Astrocyte (in vitro differentiated cells and primary cell): ENCODE measurements around the gene SYT3. TPM values are rescaled to one million over a fixed set of nuclear protein-coding genes. Genes with fewer than 3 reads are reported as not detected.

ENCODE experiments used
- DNase-seq: peaks from one replicate; pipeline ENCODE4 v3.0.0-alpha.2; 2010; ENCODE audit warnings: low read depth
- FAIRE-seq: peaks from 2 replicates; lab custom pipeline; 2011; peaks lifted over from hg19 to GRCh38; lab: Jason Lieb, UNC
- H2AFZ ChIP-seq: 2 replicates; pipeline ENCODE4 v1.6.0; 2012; ENCODE audit warnings: low read depth, low read length, inconsistent platforms
- H3K27ac ChIP-seq: 2 replicates; pipeline ENCODE4 v1.5.1; 2011; ENCODE audit warnings: low read depth, low read length, inconsistent platforms
- H3K27me3 ChIP-seq: 2 replicates; pipeline ENCODE4 v1.6.0; 2011; ENCODE audit warnings: low read length, inconsistent platforms; ENCODE audit not compliant: insufficient read depth
- H3K36me3 ChIP-seq: 2 replicates; pipeline ENCODE4 v1.5.1; 2011; ENCODE audit warnings: low read length, inconsistent platforms; ENCODE audit not compliant: insufficient read depth
- H3K4me1 ChIP-seq: 2 replicates; pipeline ENCODE4 v1.5.1; 2011; ENCODE audit warnings: low read length, inconsistent platforms; ENCODE audit not compliant: insufficient read depth
- H3K4me2 ChIP-seq: 2 replicates; pipeline ENCODE4 v1.6.0; 2012; ENCODE audit warnings: low read length, inconsistent platforms
- H3K4me3 ChIP-seq: 2 replicates; pipeline ENCODE4 v1.5.1; 2011; ENCODE audit warnings: low read depth, mild to moderate bottlenecking, low read length, inconsistent platforms; ENCODE audit not compliant: insufficient read depth
- H3K79me2 ChIP-seq: 2 replicates; pipeline ENCODE4 v1.6.0; 2012; ENCODE audit warnings: mild to moderate bottlenecking, low read length, inconsistent platforms; ENCODE audit not compliant: insufficient read depth
- H3K9ac ChIP-seq: 2 replicates; pipeline ENCODE4 v1.6.0; 2012; ENCODE audit warnings: mild to moderate bottlenecking, low read length, inconsistent platforms
- H3K9me3 ChIP-seq: 2 replicates; pipeline ENCODE4 v1.5.1; 2012; ENCODE audit warnings: low read depth, mild to moderate bottlenecking, low read length, inconsistent platforms; ENCODE audit not compliant: insufficient read depth
- H4K20me1 ChIP-seq: 2 replicates; pipeline ENCODE4 v1.6.0; 2012; ENCODE audit warnings: low read length, inconsistent platforms; ENCODE audit not compliant: insufficient read depth
- H3K27ac Mint-ChIP-seq: one replicate; pipeline ENCODE4 v1.8.0; 2021; ENCODE audit warnings: mild to moderate bottlenecking, mixed read lengths; ENCODE audit not compliant: unreplicated experiment
- H3K27me3 Mint-ChIP-seq: one replicate; pipeline ENCODE4 v1.8.0; 2021; ENCODE audit warnings: low read depth, mixed read lengths; ENCODE audit not compliant: unreplicated experiment
- H3K36me3 Mint-ChIP-seq: one replicate; pipeline ENCODE4 v1.8.0; 2021; ENCODE audit warnings: low read depth, mixed read lengths; ENCODE audit not compliant: unreplicated experiment
- H3K4me1 Mint-ChIP-seq: one replicate; pipeline ENCODE4 v1.8.0; 2021; ENCODE audit warnings: low read depth, mixed read lengths; ENCODE audit not compliant: unreplicated experiment
- H3K4me3 Mint-ChIP-seq: one replicate; pipeline ENCODE4 v1.8.0; 2021; ENCODE audit warnings: mild to moderate bottlenecking, moderate library complexity, mixed read lengths; ENCODE audit not compliant: unreplicated experiment
- H3K9me3 Mint-ChIP-seq: one replicate; pipeline ENCODE4 v1.8.0; 2021; ENCODE audit warnings: mild to moderate bottlenecking, mixed read lengths; ENCODE audit not compliant: unreplicated experiment
- EZH2 ChIP-seq: IDR thresholded peaks from 2 replicates; pipeline ENCODE4 v1.6.1; 2012; ENCODE audit warnings: mild to moderate bottlenecking, low read length, inconsistent platforms; ENCODE audit not compliant: insufficient read depth
- total RNA-seq: library from RNA; stranded (reverse); gene quantifications from 2 replicates; pipeline ENCODE4 v1.2.1, GENCODE V29; 2021
- TF ChIP-seq, protein P1 (sequence below): IDR thresholded peaks from 2 replicates; pipeline ENCODE4 v1.5.1; 2011; ENCODE audit warnings: low read depth, mild to moderate bottlenecking, inconsistent platforms, low read length, moderate library complexity; ENCODE audit not compliant: insufficient read depth

Gene SYT3
- total RNA-seq, 1 donor from 2014 or later = not detected

DNA sequence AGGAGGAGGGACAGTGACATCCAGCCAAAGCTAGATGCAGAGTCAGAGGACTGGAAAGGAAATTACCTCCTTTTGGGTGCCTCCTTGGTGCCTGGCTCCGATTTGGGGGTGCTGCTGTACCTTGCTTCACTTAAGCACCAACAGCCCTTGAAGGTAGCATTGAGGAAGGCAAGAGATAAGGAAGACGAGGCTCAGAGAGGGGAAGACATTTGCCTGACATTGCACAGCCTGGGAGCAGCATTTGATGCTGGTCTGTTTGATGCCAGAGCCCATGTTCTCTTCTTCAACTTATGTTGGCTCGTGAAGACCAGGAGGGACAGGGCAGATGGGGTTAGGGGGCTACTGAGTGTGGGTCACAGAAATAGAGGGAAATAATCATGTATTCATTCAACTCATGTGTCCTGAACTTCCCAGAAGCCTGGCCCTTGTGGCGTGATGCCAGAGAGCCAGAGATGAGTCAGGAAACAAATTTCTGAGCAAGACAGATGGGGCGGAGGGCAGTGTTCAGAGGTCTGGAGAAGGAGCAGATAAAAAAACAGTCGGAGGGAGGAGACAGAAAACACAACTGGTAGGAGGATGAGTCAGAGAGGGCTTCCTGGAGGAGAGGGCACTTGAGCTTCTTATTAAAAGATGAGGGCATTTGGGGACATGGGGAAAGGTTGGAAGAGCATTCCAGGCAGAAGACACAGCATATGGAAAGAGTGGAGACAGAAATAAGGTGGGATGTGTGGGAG is 6.6 kb upstream of the SYT3 start:
- H3K79me2 ChIP-seq = no peaks in the 10 kb centered on the region
- H3K27ac Mint-ChIP-seq = no peak overlapping the region
- TF ChIP-seq, protein P1, sequence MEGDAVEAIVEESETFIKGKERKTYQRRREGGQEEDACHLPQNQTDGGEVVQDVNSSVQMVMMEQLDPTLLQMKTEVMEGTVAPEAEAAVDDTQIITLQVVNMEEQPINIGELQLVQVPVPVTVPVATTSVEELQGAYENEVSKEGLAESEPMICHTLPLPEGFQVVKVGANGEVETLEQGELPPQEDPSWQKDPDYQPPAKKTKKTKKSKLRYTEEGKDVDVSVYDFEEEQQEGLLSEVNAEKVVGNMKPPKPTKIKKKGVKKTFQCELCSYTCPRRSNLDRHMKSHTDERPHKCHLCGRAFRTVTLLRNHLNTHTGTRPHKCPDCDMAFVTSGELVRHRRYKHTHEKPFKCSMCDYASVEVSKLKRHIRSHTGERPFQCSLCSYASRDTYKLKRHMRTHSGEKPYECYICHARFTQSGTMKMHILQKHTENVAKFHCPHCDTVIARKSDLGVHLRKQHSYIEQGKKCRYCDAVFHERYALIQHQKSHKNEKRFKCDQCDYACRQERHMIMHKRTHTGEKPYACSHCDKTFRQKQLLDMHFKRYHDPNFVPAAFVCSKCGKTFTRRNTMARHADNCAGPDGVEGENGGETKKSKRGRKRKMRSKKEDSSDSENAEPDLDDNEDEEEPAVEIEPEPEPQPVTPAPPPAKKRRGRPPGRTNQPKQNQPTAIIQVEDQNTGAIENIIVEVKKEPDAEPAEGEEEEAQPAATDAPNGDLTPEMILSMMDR = no peak
- no peak for TF ChIP-seq EZH2
- FAIRE-seq = no peak
- H3K9ac ChIP-seq = no peak overlapping the region
- no peak overlapping the region for H3K4me3 ChIP-seq
- peaks cover 26% of the 10 kb centered on the region for H3K9me3 Mint-ChIP-seq
- no peaks in the 10 kb centered on the region for H3K4me1 Mint-ChIP-seq
- no peaks in the 10 kb centered on the region for H3K4me1 ChIP-seq
- H3K9me3 ChIP-seq = no peaks in the 10 kb centered on the region
- no peaks in the 10 kb centered on the region for H3K36me3 Mint-ChIP-seq
- no peak overlapping the region for H3K27ac ChIP-seq
- DNase-seq = no peak
- H3K4me3 Mint-ChIP-seq = no peak overlapping the region
- H4K20me1 ChIP-seq = no peaks in the 10 kb centered on the region
- no peaks in the 10 kb centered on the region for H3K27me3 Mint-ChIP-seq
- H3K4me2 ChIP-seq = no peak overlapping the region
- no peaks in the 10 kb centered on the region for H3K27me3 ChIP-seq
- H2AFZ ChIP-seq = no peak overlapping the region
- H3K36me3 ChIP-seq = no peaks in the 10 kb centered on the region

DNA sequence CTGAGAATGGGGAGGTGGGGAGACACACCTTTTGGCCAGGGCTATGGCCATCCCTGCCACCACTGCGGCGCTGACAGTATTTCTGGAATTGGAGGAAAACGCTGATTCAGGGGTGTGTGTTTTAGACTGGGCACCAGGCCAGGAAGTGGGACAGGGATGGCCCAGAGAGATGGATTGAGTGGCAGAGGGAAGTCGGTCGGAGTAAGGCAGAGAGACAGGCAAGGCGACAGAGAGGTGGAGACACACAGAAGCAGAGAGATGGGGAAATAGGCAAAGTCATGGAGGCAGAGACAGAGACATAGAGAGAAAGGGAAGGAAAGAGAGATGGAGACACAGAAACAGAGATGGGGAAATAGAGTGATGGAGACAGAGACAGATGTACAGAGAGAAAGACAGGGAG is 5.4 kb upstream of the SYT3 start:
- H3K27ac ChIP-seq = no peak overlapping the region
- TF ChIP-seq EZH2 = no peak
- TF ChIP-seq, protein P1 = no peak
- H3K9me3 ChIP-seq = no peaks in the 10 kb centered on the region
- H3K27me3 Mint-ChIP-seq = no peaks in the 10 kb centered on the region
- no peaks in the 10 kb centered on the region for H3K4me1 ChIP-seq
- DNase-seq = no peak
- peaks cover 24% of the 10 kb centered on the region for H3K9me3 Mint-ChIP-seq
- FAIRE-seq = no peak
- no peak overlapping the region for H3K4me3 Mint-ChIP-seq
- H3K4me2 ChIP-seq = no peak overlapping the region
- H4K20me1 ChIP-seq = no peaks in the 10 kb centered on the region
- no peaks in the 10 kb centered on the region for H3K36me3 ChIP-seq
- no peaks in the 10 kb centered on the region for H3K79me2 ChIP-seq
- H3K27ac Mint-ChIP-seq = no peak overlapping the region
- no peak overlapping the region for H3K4me3 ChIP-seq
- no peaks in the 10 kb centered on the region for H3K4me1 Mint-ChIP-seq
- no peaks in the 10 kb centered on the region for H3K27me3 ChIP-seq
- no peak overlapping the region for H3K9ac ChIP-seq
- no peaks in the 10 kb centered on the region for H3K36me3 Mint-ChIP-seq
- H2AFZ ChIP-seq = no peak overlapping the region

DNA sequence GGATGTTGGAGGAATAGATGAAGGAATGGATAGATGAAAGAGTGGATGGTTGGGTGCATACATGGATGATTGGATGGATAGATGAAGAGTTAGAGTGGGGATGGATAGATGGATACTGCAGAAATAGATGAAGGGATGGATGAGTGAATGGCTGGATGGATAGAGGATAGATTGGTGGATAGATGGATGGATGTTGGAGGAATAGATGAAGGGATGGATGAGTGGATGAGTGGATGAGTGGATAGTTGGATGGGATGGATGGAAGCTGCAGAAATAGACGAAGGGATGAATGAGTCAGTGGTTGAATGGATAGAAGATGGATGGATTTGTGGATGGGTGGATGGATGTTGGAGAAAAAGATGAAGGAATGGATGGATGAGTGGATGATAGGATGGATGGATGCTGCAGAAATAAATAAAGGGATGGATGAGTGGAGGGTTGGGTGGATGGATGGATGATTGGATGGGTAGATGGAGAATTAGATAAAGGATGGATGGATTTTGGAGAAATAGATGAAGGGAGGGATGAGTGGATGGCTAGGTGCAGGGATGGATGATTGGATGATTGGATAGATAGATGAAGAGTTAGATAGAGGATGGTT is 4.7 kb upstream of the SYT3 start:
- Histone ChIP-seq H3K9me3 (no peaks in the 10 kb centered on the region), H3K27ac (no peak overlapping the region), H2AFZ (no peak overlapping the region), H3K4me1 (no peaks in the 10 kb centered on the region), H3K9ac (no peak overlapping the region), H3K4me3 (no peak overlapping the region), H3K36me3 (no peaks in the 10 kb centered on the region), H4K20me1 (no peaks in the 10 kb centered on the region), H3K79me2 (no peaks in the 10 kb centered on the region), H3K4me2 (no peak overlapping the region), H3K27me3 (no peaks in the 10 kb centered on the region)
- H3K36me3 Mint-ChIP-seq = no peaks in the 10 kb centered on the region
- no peaks in the 10 kb centered on the region for H3K4me1 Mint-ChIP-seq
- FAIRE-seq (no peak), DNase-seq (no peak)
- no peak overlapping the region for H3K27ac Mint-ChIP-seq
- peaks cover 20% of the 10 kb centered on the region for H3K9me3 Mint-ChIP-seq
- TF ChIP-seq EZH2 = no peak
- TF ChIP-seq, protein P1 = no peak
- H3K27me3 Mint-ChIP-seq = no peaks in the 10 kb centered on the region
- no peak overlapping the region for H3K4me3 Mint-ChIP-seq
